H1 (cell line): ENCODE data around the gene CDKN2A. TPM values are rescaled to one million over a fixed set of nuclear protein-coding genes. Genes with fewer than 3 reads are reported as not detected.

Experiments
- BCL11A ChIP-seq, 2 experiments: IDR thresholded peaks; one replicate each; pipeline ENCODE4 v1.6.1; 2011; ENCODE audit warnings: low read depth in 2 of 2, low read length in 2 of 2, mild to moderate bottlenecking in 2 of 2
- CHD7 ChIP-seq: fragments of 300-600 bp; sonication (generic); IDR thresholded peaks from 2 replicates; pipeline ENCODE4 v1.7.1; 2012; ENCODE audit warnings: low read length, moderate library complexity, mild to moderate bottlenecking, inconsistent platforms; ENCODE audit not compliant: insufficient replicate concordance
- KDM4A ChIP-seq: IDR thresholded peaks from one replicate; pipeline ENCODE4 v1.7.1; 2012; ENCODE audit warnings: low read depth, mild to moderate bottlenecking, moderate library complexity, low read length, inconsistent platforms; ENCODE audit not compliant: severe bottlenecking
- RNF2 ChIP-seq: fragments of 200-900, 300-1000 bp; sonication (generic); IDR thresholded peaks from 2 replicates; pipeline ENCODE4 v1.7.1; 2016; ENCODE audit warnings: borderline replicate concordance, low read depth, mild to moderate bottlenecking, antibody characterized with exemption, low read length; ENCODE audit not compliant: poor library complexity, severe bottlenecking; ENCODE audit errors: missing control alignments
- SIN3A ChIP-seq, 2 experiments: IDR thresholded peaks in 1 of 2; conservative IDR thresholded peaks in 1 of 2; 2 replicates each; pipeline ENCODE4 v1.6.1; 2011 to 2012; ENCODE audit warnings: low read length in 2 of 2, improper control_type of control experiment in 1 of 2, low read depth in 1 of 2, mild to moderate bottlenecking in 1 of 2
- polyA plus RNA-seq, 7 experiments: library from polyadenylated mRNA; depleted of rRNA in 3 of 7; stranded (reverse) in 5 of 7; unstranded in 2 of 7; fragments of >200 nt in 5 of 7; fragments of 200-250 nt in 2 of 7; gene quantifications; 1 replicate in 5 of 7; 2 replicates in 1 of 7; 4 replicates in 1 of 7; pipeline versions ENCODE4 v1.2.1 to v1.2.3, GENCODE V29; 2011 to 2013; ENCODE audit warnings: missing spikeins in 2 of 7, mixed read lengths in 2 of 7
- total RNA-seq: library from RNA; stranded (reverse); fragmentation: NEBNext Ultra II Directional; extraction: Animal tissue kit (Norgen Biotek cat#: 25700); gene quantifications from 2 replicates; pipeline ENCODE4 v1.2.1, GENCODE V29; 2021

The CDKN2A gene
- total and polyA plus RNA-seq, 2 of the 8 experiments (the other 6 are each of a cell fraction or from before 2014, with no cell fraction given): 0.51 to 0.73 TPM

GRCh38 chr9:21996438-21996837 lies 2.2 kb upstream of the CDKN2A start (continued):
- TF ChIP-seq CHD7: peak; percentile 52
- no peak for TF ChIP-seq RNF2
- no peak for TF ChIP-seq KDM4A
- no peak for TF ChIP-seq SIN3A (conservative IDR thresholded peaks at IDR 0.05 in 1 of 2, IDR thresholded peaks at IDR 0.05 in 1 of 2; ENCODE audit: low read depth in 1 of 2, low read length in 2 of 2)
- TF ChIP-seq BCL11A (IDR thresholded peaks at IDR 0.05; ENCODE audit: low read depth in 2 of 2, low read length in 2 of 2): no peak
